Stimulated activated effector memory CD8-positive, alpha-beta T cell treated with anti-CD3 and anti-CD28 coated beads, Interleukin-12 subunit alpha, Interleukin-12 subunit beta, amount 100 ng/mL, for 72 hours (primary cell): Measurements from ENCODE around the gene ADAM10.

ENCODE experiments used
- ATAC-seq: fragments of 150-1000 bp; cut with Tn5 transposase; 2 replicates; pipeline ENCODE4 v1.10.0; 2021
- DNase-seq, 2 donors: peaks; one replicate each; pipeline ENCODE4 v3.0.0; 2021 to 2022; ENCODE audit warnings: low spot score in 2 of 2
- H3K27ac Mint-ChIP-seq: one replicate; pipeline ENCODE4 v1.8.0; 2022; ENCODE audit warnings: mild to moderate bottlenecking, mixed read lengths
- H3K36me3 Mint-ChIP-seq: one replicate; pipeline ENCODE4 v1.8.0; 2022; ENCODE audit warnings: mild to moderate bottlenecking, mixed read lengths
- H3K4me1 Mint-ChIP-seq: one replicate; pipeline ENCODE4 v1.8.0; 2022; ENCODE audit warnings: mixed read lengths
- H3K4me3 Mint-ChIP-seq: one replicate; pipeline ENCODE4 v1.8.0; 2022; ENCODE audit warnings: mild to moderate bottlenecking, mixed read lengths
- H3K9me3 Mint-ChIP-seq: one replicate; pipeline ENCODE4 v1.8.0; 2022; ENCODE audit warnings: mixed read lengths

ADAM10 gene

DNA sequence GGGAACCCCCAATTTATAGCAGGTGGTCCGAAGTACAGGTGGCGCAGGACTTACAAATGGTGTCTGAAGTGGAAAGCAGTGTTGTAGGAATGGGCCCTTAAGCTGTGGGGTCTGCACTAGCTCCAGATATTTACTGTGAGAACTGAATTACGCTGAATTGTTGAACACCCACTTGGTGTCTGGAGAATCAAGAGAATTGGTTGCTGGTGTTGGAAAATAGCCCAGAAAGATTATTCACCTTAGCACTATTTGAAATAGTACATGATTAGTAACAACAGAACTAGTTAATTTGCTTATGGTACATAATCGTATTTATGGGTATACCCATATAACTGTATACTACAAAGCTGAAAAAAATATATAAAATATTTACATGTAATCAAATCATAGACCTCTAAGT, 64.8 kb downstream of the ADAM10 start:
- peaks cover 4% of the 10 kb centered on the region for H3K36me3 Mint-ChIP-seq
- H3K27ac Mint-ChIP-seq = no peak overlapping the region
- H3K9me3 Mint-ChIP-seq = no peaks in the 10 kb centered on the region
- ATAC-seq (no peak), DNase-seq (no peak)
- H3K4me1 Mint-ChIP-seq = peaks cover 24% of the 10 kb centered on the region
- H3K4me3 Mint-ChIP-seq = no peak overlapping the region

DNA sequence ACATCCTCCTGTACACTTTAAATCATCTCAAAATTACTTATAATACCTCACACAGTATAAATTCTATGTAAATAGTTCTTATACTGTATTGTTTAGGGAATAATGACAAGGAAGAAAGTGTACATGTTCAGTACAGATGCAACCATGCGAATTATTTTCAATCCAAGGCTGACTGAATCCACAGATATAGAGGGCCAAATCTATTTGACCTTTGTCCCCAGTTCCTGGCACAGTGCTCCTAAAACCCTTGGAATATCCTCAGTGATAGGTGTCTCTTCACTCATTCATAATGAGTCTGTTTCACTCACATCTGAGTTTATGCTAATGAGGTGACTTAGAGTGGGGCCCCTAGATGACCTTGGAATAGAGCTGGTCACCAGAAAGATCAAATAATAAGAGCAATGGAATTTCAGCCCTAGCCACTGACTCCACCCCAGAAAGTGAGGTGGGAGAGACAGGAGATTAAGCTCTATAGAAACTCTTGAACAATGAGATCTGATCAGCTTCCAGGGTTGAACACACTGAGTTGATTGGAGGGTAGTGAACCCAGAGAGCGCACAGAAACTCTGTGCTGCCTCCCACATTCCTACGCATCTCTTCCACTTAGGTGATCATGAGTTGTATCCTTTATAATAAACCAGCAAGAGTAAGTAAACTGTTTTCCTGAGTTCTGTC, 65.3 kb downstream of the ADAM10 start:
- no peaks in the 10 kb centered on the region for H3K9me3 Mint-ChIP-seq
- ATAC-seq = no peak
- DNase-seq = no peak
- no peak overlapping the region for H3K4me3 Mint-ChIP-seq
- no peak overlapping the region for H3K27ac Mint-ChIP-seq
- H3K4me1 Mint-ChIP-seq = peaks cover 24% of the 10 kb centered on the region
- H3K36me3 Mint-ChIP-seq = peaks cover 8% of the 10 kb centered on the region

DNA sequence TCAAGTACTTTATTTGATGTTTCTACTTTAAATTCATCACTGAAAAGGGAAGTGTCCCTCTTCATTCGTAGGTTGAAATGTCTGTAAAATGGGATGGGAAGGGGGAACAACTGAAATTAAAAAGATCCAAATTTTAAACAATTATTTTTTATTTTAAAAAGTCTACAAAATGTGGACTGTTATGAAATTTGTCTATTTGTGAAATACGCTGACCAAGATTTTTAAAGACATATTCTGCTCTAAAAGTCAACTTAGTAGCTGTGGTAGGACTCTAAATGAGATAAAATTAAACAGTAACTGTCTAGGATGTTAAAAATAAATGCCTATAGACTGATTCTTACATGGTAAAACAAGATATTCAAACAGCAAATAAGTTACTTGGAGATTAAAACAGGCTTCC, 67.3 kb downstream of the ADAM10 start:
- no peak for DNase-seq
- Mint-ChIP-seq H3K27ac (peak overlapping the region; percentile 71), H3K4me3 (no peak overlapping the region), H3K9me3 (no peaks in the 10 kb centered on the region), H3K4me1 (peaks cover 16% of the 10 kb centered on the region), H3K36me3 (peaks cover 16% of the 10 kb centered on the region)
- no peak for ATAC-seq

DNA sequence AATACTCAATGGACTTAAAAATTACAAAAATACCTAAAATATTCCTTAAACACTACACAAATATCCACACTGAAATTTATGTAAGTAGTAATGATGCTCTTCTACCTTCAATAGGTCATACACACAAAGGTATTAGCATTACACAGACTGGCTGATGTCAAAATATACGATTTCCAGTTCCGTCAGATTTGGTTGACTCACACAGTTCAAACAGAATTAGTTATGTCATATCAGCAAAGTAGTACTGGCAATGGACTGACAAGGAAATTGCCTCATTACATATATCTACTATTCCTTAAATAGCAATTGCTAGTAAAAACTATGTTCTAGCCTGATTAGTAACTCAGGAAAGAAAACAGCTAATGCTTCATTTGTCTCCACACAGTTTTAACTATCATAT, 70.8 kb downstream of the ADAM10 start:
- DNase-seq = no peak
- Mint-ChIP-seq H3K4me3 (no peak overlapping the region), H3K36me3 (peaks cover 24% of the 10 kb centered on the region), H3K27ac (no peak overlapping the region), H3K9me3 (no peaks in the 10 kb centered on the region), H3K4me1 (peaks cover 6% of the 10 kb centered on the region)
- no peak for ATAC-seq

DNA sequence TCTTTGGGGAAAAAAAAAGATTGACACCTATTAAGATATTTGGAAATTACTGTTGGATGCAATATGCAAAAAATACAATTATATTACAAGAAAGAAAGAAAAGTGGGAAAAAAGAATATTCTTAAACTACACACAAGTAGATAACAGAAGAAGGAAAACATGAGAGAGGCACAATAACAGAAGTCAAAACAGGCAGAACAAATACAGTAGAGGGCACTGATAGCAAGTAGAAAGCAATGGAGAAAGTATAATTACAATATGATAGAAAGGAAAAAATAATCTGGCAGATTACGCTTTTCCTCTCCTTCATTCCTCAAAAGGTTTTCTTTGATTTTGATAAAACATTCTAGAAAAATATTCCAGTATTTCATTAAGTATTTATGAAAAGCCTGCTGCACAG, 72.1 kb downstream of the ADAM10 start:
- no peak overlapping the region for H3K4me3 Mint-ChIP-seq

DNA sequence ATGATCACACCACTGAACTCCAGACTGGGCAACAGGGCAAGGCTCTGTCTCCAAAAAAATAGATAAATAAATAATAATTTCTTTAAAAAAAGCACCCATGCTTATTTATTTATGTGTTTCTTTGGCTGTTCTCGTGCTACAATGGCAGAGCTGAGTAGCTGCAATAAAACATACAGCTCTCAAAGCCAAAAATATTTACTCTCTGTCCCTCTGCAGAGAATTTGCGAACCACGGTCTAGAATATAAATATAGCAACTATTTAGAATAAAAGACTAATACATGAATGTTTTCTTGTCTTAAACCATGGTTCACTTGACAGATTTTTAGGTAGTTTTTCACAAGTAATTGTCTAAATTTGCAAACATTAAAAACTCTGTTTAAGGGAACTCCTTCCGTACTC, 72.7 kb downstream of the ADAM10 start:
- Mint-ChIP-seq H3K9me3 (no peaks in the 10 kb centered on the region), H3K4me1 (peaks cover 6% of the 10 kb centered on the region), H3K4me3 (no peak overlapping the region), H3K36me3 (peaks cover 41% of the 10 kb centered on the region), H3K27ac (peak overlapping the region; percentile 40)
- ATAC-seq (no peak), DNase-seq (no peak)

More for the DNA sequence above, 72.1 kb downstream of the ADAM10 start:
- peaks cover 6% of the 10 kb centered on the region for H3K4me1 Mint-ChIP-seq
- ATAC-seq (no peak), DNase-seq (no peak)
- peak overlapping the region; percentile 40 for H3K27ac Mint-ChIP-seq
- no peaks in the 10 kb centered on the region for H3K9me3 Mint-ChIP-seq
- peaks cover 34% of the 10 kb centered on the region for H3K36me3 Mint-ChIP-seq

DNA sequence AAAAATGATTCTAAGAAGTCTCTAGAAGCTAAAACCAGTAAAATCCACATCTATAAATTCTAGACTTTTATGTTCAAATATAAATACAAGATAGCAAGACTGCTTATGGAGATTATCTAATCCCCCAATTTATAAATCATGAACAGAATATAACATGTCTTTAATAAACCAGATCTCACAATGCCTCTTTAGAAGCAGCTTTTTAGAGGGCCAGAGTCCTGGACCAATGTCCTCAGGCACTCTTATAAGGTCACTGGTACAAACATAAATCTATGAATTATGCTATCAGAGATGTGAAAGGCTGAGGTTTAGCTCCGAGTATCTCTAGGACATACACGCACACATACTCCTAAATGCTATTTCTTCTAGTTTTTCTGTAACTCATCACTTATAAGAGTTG, 78.3 kb downstream of the ADAM10 start:
- Mint-ChIP-seq H3K4me1 (peaks cover 5% of the 10 kb centered on the region), H3K36me3 (peaks cover 20% of the 10 kb centered on the region), H3K4me3 (no peak overlapping the region), H3K27ac (no peak overlapping the region), H3K9me3 (no peaks in the 10 kb centered on the region)
- no peak for ATAC-seq
- no peak for DNase-seq

DNA sequence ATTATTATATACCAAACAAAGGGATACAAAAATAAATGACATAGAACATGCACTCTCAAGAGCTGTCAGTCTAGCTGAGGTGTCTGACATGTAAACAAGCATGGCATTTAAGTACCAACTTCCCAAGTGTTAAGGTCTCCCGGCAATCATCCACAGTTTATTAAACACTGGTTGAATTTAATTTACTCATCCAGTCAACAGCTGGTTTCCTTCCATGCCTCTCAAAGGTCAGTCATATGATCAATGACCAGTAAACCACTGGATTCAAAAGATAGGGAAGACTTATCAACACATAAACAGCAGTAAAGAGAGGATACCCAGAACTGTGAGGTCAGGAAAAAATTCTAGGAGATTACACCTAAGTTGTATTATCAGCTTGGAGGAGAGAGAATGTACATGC, 80.4 kb downstream of the ADAM10 start:
- peaks cover 13% of the 10 kb centered on the region for H3K4me1 Mint-ChIP-seq
- peaks cover 32% of the 10 kb centered on the region for H3K36me3 Mint-ChIP-seq
- ATAC-seq (no peak), DNase-seq (no peak)
- no peak overlapping the region for H3K4me3 Mint-ChIP-seq
- H3K9me3 Mint-ChIP-seq = no peaks in the 10 kb centered on the region
- no peak overlapping the region for H3K27ac Mint-ChIP-seq

DNA sequence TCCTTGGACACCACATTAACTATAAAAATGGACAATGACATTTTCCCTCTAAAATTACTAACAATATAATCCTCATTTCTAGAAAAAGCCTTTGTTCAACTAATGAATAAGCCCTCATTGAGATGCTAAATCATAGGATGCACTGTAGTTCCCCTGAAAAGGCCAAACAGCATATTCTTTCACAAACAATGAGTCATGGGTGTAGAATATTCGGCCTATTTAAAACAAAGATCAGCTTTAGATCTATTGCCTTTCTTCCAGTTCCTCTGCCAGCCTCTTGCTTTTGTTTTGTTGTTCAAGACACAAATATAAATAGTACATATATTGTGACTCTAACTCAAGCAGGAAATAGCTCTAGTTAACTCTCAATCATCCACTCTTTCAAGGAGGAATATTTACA, 82.5 kb downstream of the ADAM10 start:
- Mint-ChIP-seq H3K27ac (no peak overlapping the region), H3K4me1 (peaks cover 13% of the 10 kb centered on the region), H3K4me3 (no peak overlapping the region), H3K36me3 (peaks cover 22% of the 10 kb centered on the region), H3K9me3 (no peaks in the 10 kb centered on the region)
- no peak for DNase-seq
- no peak for ATAC-seq

DNA sequence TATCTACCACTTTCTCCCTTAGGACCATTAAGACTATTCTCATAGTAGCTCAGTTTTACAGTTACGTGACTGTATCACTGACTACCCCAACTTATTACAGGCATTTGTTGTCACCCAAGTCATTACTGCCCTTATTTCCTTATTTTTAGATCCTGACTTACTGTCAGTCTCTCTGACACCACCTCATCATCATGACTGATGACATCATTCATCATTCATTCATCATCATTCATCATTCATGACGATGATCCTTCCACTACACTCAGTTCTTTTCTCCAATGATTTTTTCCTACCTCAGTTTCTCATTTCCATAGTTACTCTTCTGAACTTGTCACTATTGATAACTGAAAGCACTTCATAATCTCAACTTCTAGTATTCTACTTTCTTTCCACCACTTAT, 83.8 kb downstream of the ADAM10 start:
- H3K4me3 Mint-ChIP-seq = no peak overlapping the region
- H3K27ac Mint-ChIP-seq = no peak overlapping the region
- DNase-seq (no peak), ATAC-seq (no peak)
- peaks cover 29% of the 10 kb centered on the region for H3K36me3 Mint-ChIP-seq
- peaks cover 13% of the 10 kb centered on the region for H3K4me1 Mint-ChIP-seq
- no peaks in the 10 kb centered on the region for H3K9me3 Mint-ChIP-seq

DNA sequence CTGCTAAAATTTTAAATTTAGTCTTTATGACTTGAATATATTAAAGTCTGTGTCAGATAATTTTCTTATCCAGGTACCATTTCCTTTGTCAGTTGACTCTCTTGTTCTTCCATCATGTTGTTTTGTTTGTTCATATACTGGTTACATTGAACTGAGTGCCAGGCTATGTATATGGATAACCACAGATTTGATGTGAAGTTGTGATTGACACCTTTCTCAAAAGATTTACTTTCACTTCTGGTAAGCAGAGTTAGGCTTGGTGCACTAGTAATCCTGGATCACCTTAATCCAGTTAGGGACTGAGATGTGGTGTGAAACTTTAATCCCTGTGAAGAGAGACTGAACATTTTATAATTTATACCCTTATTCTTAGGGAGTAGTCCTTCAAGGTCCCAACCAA, 99.4 kb downstream of the ADAM10 start:
- H3K27ac Mint-ChIP-seq = no peak overlapping the region
- H3K36me3 Mint-ChIP-seq = peaks cover 21% of the 10 kb centered on the region
- H3K9me3 Mint-ChIP-seq = peaks cover 3% of the 10 kb centered on the region
- no peak overlapping the region for H3K4me3 Mint-ChIP-seq
- peaks cover 9% of the 10 kb centered on the region for H3K4me1 Mint-ChIP-seq
- ATAC-seq = no peak
- no peak for DNase-seq

DNA sequence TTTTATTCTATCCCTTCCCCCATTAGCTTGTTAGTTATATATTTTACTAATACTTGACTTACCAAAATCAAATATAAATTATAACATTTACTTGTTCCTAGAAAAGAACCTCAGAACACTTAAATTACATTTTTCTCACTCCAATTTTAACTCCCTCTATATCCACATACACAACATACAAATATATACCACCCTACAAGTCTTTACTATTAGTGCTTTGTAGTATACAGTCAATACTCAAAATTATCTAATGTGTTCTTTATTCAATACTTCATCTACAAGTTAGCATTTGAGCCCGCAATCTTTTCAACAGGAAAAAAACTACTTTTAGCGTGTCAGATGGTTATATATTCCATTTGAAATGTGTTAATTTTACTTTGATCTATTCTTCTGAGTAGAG, 100.3 kb downstream of the ADAM10 start:
- H3K4me3 Mint-ChIP-seq = no peak overlapping the region
- peaks cover 18% of the 10 kb centered on the region for H3K36me3 Mint-ChIP-seq
- DNase-seq = no peak
- ATAC-seq = no peak
- peaks cover 9% of the 10 kb centered on the region for H3K4me1 Mint-ChIP-seq
- H3K9me3 Mint-ChIP-seq = peaks cover 2% of the 10 kb centered on the region
- H3K27ac Mint-ChIP-seq = no peak overlapping the region

DNA sequence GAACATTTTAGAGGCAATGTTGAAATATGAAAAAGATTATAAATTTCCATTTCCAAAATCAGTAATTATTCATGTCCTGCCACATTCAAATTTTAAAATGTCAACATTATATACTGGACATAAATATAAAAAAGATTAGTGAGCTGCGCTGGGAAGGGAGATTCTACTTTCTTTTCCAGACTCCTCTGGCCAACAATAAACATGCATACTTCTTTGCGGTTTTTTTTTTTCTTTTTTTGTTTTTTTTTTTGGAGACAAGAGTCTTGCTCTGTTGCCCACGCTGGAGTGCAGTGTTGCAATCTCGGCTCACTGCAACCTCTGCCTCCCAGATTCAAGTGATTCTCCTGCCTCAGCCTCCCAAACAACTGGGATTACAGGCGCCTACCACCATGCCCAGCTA, 105.5 kb downstream of the ADAM10 start:
- Mint-ChIP-seq H3K4me1 (peaks cover 9% of the 10 kb centered on the region), H3K27ac (no peak overlapping the region), H3K4me3 (no peak overlapping the region), H3K9me3 (no peaks in the 10 kb centered on the region), H3K36me3 (peaks cover 63% of the 10 kb centered on the region)
- DNase-seq (no peak), ATAC-seq (no peak)

DNA sequence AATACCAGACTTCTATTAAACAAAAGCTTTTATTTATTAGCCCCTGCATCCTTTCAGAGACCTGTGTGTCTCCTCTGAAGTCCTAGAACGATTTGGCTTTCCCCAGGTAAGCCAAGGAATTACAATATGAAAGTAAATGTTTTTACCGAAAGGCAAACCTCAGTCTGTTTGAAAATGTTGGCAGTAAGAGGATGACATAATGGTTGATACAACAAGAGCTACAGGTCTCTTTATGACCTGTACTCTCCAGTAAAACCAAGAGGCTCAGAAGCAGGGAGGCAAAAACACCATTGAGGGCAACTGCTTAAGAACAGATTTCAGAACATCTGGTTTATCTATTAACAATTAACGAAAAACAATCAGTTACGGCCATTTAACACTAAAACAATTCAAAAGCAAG, 107.8 kb downstream of the ADAM10 start:
- no peak for ATAC-seq
- Mint-ChIP-seq H3K4me3 (no peak overlapping the region), H3K4me1 (peaks cover 9% of the 10 kb centered on the region), H3K9me3 (no peaks in the 10 kb centered on the region), H3K36me3 (peaks cover 76% of the 10 kb centered on the region), H3K27ac (no peak overlapping the region)
- DNase-seq = no peak

DNA sequence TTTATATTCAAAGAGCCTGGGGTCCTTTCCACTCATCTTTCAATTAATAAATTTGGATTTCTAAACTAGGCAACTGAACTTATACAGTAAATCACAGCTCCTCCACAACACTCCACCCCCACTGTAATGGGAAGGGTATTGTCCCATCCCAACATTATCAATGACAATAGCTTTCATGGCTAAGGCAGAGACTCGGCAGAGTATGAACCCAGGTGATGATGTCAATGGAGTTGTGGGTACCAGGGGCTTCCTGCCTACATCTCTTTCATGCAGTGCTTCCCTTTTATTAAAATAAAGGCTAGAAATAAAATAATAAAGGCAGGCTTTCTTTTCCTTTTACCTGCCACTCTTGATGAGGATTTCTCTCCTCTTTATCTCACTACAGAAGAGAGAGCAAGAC, 109.5 kb downstream of the ADAM10 start:
- no peak for ATAC-seq
- no peak for DNase-seq
- H3K4me3 Mint-ChIP-seq = no peak overlapping the region
- H3K4me1 Mint-ChIP-seq = peaks cover 9% of the 10 kb centered on the region
- H3K36me3 Mint-ChIP-seq = peaks cover 78% of the 10 kb centered on the region
- peak overlapping the region; percentile 44 for H3K27ac Mint-ChIP-seq
- H3K9me3 Mint-ChIP-seq = no peaks in the 10 kb centered on the region

DNA sequence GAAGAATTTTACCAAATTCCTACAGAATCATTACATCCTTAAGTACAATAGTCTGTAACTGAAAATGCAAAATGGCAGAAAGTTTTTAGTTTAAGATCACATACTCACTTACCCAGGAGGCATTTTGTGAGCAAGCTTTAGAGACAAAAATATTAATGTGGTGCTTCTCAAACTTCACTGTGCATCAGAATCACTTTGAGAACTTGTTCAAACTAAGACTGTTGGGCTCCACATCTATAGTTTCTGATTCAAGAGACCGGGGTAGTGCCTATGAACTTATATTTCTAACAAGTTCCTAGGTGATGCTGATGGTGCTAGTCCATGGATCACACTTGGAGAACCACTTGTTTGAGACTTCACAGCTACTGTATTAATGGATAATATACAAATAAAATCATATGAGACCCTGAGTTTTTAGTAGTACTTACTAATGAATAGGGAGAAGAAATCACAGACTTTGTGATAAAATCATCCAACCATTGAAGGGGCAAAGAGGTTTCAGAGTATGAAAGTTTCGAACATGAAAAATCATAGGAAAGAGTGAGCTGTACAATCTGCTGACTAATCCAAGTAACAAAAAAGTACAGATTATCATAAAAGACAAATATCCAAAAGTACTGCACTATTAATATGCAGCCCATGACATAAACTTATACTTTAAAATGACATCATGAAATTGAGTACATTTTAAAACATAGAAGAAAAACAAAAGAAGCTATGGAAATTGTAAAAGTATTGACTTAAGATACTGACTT, 110.3 kb downstream of the ADAM10 start:
- Mint-ChIP-seq H3K9me3 (no peaks in the 10 kb centered on the region), H3K27ac (peak overlapping the region; percentile 44), H3K4me3 (no peak overlapping the region), H3K36me3 (peaks cover 72% of the 10 kb centered on the region), H3K4me1 (peaks cover 9% of the 10 kb centered on the region)
- no peak for DNase-seq
- ATAC-seq = peak; percentile 55
